ENCODE data around the gene PPARG. TPM values are rescaled to one million over a fixed set of nuclear protein-coding genes. Genes with fewer than 3 reads are reported as not detected.
A peak's percentile ranks its signal among the peaks of the same experiment; 100 is the strongest.

Gene PPARG
- total RNA-seq, 1 donor from 2014 or later = 40.1 TPM

DNA sequence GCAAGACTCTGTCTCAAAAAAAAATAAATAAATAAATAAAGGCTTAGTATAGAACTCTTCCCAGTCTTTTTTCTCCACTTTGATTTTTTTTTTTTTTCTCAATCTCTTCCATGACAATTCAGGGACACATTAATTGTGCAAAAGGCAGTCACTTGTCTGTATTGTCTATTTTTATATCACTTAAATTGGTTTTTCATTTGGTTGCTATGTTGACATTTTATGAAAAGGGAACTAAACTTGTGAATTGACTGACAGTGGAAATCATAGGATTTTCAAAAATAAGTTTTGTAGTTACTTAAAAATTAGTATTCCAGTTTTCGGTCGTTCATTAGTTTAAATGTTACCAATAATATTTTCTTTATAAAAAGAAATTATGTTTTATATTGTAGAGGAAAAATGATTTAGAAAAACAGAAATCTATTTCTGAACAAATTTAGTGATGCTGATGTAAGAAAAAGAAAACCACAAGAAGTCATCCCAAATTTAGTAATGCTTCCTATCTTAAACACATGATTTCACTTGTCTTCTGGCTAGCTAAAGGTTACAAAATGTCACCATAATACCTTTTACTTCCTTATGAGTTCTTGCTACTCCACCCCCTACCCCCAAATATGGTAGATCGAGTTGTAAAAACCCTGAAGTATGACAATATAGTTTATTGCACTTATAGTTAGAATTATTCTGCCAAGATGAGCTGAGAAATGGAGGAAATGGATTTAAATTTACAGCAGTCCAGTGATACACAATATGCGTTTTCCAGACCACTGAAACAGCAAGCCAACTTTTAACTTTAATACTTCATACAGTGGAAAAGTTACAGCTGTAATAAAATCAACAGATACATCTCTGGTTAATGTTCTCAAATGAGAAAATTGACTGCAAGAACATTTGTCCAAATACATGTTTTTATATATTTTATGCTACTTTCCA, 37.0 kb downstream of the PPARG start:
- intact Hi-C loops (cut with micrococcal nuclease) = loop anchor here (1.0 kb wide), 1 partner anchor 10 kb away; no protein-coding TSS in a partner anchor
- Mint-ChIP-seq H3K27me3 (ENCODE audit: low read depth) (peaks cover 8% of the 10 kb centered on the region), H3K4me1 (ENCODE audit: low read depth) (peaks cover 9% of the 10 kb centered on the region), H3K9me3 (peaks cover 3% of the 10 kb centered on the region), H3K4me3 (ENCODE audit: low read depth) (no peak overlapping the region), H3K27ac (peak overlapping the region; percentile 58), H3K36me3 (ENCODE audit: low read depth) (peaks cover 28% of the 10 kb centered on the region)
- no peak for DNase-seq (ENCODE audit: low spot score)

DNA sequence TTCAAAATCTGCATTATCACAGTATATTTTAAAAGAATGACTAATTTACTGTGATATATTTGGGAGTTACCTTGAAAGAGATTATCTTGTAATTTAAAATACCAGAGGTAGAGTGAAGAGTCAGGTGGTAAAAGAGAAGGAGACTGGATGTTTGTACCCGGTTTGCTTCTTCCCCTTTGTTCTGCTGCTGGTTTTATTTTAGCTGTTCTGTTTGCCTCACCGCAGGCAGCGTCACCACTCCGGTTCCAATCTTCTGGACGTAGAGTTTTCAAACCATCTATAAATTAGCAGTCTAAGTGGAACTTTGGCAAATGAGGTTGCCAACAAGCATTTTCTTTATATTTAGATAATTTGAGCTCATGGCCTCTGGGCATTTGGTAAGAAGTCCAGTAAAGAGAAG, 38.2 kb downstream of the PPARG start:
- no peak overlapping the region for H3K4me3 Mint-ChIP-seq (ENCODE audit: low read depth)
- peaks cover 9% of the 10 kb centered on the region for H3K4me1 Mint-ChIP-seq (ENCODE audit: low read depth)
- H3K9me3 Mint-ChIP-seq = peaks cover 3% of the 10 kb centered on the region
- H3K36me3 Mint-ChIP-seq (ENCODE audit: low read depth) = peaks cover 28% of the 10 kb centered on the region
- no peak overlapping the region for H3K27ac Mint-ChIP-seq
- DNase-seq (ENCODE audit: low spot score) = no peak
- intact Hi-C loops (cut with micrococcal nuclease) = no loop called here
- H3K27me3 Mint-ChIP-seq (ENCODE audit: low read depth) = peaks cover 8% of the 10 kb centered on the region

DNA sequence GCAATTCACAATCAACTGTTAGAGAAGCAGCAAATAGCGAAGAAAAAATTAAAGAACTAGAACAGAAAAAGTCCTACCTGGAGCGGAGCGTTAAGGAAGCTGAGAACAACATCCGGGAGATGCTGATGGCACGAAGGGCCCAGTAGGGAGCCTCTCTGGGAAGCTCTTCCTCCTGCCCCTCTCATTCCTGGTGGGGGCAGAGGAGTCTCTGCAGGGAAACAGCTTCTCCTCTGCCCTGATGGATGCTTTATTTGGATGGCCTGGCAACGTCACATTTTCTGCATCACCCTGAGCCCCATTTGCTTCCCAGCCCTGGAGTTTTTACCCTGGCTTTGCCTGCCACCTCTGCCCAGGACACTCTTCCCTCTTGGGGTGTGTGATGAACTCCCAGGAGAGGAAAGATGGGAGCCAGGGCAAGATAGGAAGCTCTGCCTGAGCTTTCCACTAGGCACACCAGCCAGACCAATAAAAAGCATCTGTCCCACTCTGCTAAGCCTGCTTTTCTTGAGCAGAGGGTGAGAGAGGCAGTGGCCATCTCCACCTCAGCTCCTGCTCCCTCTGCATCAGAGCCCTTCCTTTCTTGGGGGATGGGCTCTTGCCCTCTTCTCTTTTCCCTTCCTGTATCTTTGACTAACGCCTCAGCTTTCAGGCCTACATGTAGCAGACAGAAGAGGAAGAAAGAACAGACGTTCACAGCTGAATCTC, 39.4 kb downstream of the PPARG start:
- intact Hi-C loops (cut with micrococcal nuclease) = no loop called here
- no peak for DNase-seq (ENCODE audit: low spot score)
- Mint-ChIP-seq H3K27ac (no peak overlapping the region), H3K27me3 (ENCODE audit: low read depth) (peaks cover 2% of the 10 kb centered on the region), H3K36me3 (ENCODE audit: low read depth) (peaks cover 24% of the 10 kb centered on the region), H3K4me3 (ENCODE audit: low read depth) (no peak overlapping the region), H3K9me3 (peaks cover 3% of the 10 kb centered on the region), H3K4me1 (ENCODE audit: low read depth) (peaks cover 9% of the 10 kb centered on the region)

DNA sequence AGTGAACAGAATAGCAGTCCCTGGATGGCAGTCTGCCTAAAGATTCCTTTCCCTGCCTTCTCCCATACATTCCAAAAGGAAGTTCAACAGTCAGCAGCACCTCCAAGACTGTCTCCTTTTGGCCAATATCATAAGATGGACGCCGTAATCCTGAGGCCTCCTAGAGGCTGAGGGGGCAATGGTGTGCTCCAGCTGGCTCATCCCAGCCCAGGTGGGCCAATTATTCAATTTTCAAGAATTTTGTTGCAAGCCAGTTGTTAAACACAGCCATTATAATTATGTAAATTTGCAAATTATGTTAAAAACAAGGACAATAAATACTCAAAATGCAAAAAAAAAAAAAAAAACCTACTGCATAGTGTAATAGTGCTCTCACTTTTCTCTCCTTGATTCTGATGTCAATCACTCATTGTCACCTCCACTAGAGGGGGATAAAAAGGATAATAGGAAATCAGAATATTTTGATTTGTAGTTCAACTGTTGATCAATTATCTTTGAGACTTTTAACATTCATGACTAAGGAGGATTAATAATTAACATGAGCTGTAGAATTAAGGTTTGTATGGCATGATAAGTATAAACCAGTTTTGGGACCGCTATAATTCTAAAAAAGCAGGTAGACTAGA, 40.1 kb downstream of the PPARG start:
- intact Hi-C loops (cut with micrococcal nuclease) = no loop called here
- H3K36me3 Mint-ChIP-seq (ENCODE audit: low read depth) = peaks cover 24% of the 10 kb centered on the region

DNA sequence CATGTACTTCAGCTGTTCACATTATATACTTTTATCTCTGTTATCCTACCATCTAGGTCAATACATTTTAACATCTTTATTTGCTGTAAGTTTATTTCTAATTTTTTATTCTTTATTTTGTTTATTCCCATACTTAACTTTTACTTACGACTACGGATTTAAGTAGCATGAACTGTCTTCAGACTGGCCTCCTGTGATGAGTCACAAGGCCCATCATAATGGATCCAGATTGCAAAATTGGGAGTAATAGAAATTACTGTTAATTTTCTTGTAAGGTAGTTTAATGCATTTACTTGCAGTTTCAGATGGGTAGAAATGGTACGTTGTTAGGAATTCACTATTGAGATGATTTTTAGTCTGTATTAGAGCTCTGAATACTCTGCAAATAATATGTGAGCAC, 45.9 kb downstream of the PPARG start:
- peaks cover 29% of the 10 kb centered on the region for H3K4me1 Mint-ChIP-seq (ENCODE audit: low read depth)
- H3K4me3 Mint-ChIP-seq (ENCODE audit: low read depth) = no peak overlapping the region
- intact Hi-C loops (cut with micrococcal nuclease) = loop anchor here (1.0 to 5.0 kb wide), 3 partner anchors 88 to 148 kb away; partner anchors contain the start of gene TSEN2
- DNase-seq (ENCODE audit: low spot score) = no peak
- H3K27me3 Mint-ChIP-seq (ENCODE audit: low read depth) = peaks cover 1% of the 10 kb centered on the region
- no peak overlapping the region for H3K27ac Mint-ChIP-seq
- H3K9me3 Mint-ChIP-seq = peaks cover under 1% of the 10 kb centered on the region
- peaks cover 9% of the 10 kb centered on the region for H3K36me3 Mint-ChIP-seq (ENCODE audit: low read depth)

More for the DNA sequence above, 40.1 kb downstream of the PPARG start:
- no peak overlapping the region for H3K4me3 Mint-ChIP-seq (ENCODE audit: low read depth)
- no peak for DNase-seq (ENCODE audit: low spot score)
- no peaks in the 10 kb centered on the region for H3K27me3 Mint-ChIP-seq (ENCODE audit: low read depth)
- no peak overlapping the region for H3K27ac Mint-ChIP-seq
- peaks cover 9% of the 10 kb centered on the region for H3K4me1 Mint-ChIP-seq (ENCODE audit: low read depth)
- H3K9me3 Mint-ChIP-seq = peaks cover 3% of the 10 kb centered on the region

DNA sequence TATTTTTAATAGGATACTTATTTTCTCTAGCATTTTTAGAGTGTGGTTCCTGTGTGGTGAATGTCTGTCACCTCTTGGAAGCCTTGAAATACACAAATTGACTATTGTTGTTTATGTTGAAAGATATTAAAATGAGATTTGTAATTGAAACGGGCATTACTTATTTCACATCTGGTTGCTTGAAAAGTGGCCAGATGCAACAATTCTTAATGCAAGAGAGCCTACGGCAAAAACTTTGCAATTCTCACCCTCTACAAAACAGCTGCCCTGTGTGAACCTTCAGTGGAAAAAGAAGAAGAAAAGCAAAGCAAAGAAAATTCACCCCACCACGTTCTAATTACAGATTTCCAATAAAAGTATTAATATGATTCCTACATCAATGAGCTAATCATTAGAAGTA, 46.6 kb downstream of the PPARG start:
- DNase-seq (ENCODE audit: low spot score) = no peak
- Mint-ChIP-seq H3K9me3 (no peaks in the 10 kb centered on the region), H3K4me1 (ENCODE audit: low read depth) (peaks cover 29% of the 10 kb centered on the region), H3K4me3 (ENCODE audit: low read depth) (no peak overlapping the region), H3K27ac (no peak overlapping the region), H3K36me3 (ENCODE audit: low read depth) (peaks cover 8% of the 10 kb centered on the region), H3K27me3 (ENCODE audit: low read depth) (peaks cover 1% of the 10 kb centered on the region)
- intact Hi-C loops (cut with micrococcal nuclease) = loop anchor here (1.0 to 5.0 kb wide), 3 partner anchors 87 to 148 kb away; partner anchors contain the start of gene TSEN2

DNA sequence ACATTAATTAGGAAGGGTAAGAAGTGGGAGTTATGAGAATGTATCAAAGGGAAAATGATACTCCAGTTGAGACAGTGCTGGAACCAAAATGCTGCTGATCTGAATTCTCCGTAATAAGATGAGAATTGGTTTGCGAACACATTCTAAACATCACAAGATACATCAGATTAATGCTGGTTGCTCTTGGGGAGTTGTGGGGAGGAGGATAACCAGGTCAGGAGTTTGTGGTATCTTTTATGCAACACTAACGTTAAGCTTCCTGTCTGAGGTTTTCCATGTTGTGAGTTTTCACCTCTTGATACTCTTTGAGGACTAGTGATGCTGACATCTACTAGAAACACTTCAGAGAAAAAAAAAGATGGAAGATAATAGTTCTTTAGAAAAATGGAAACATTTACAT, 47.2 kb downstream of the PPARG start:
- peak overlapping the region; percentile 20 for H3K4me3 Mint-ChIP-seq (ENCODE audit: low read depth)
- H3K27ac Mint-ChIP-seq = peak overlapping the region; percentile 57

DNA sequence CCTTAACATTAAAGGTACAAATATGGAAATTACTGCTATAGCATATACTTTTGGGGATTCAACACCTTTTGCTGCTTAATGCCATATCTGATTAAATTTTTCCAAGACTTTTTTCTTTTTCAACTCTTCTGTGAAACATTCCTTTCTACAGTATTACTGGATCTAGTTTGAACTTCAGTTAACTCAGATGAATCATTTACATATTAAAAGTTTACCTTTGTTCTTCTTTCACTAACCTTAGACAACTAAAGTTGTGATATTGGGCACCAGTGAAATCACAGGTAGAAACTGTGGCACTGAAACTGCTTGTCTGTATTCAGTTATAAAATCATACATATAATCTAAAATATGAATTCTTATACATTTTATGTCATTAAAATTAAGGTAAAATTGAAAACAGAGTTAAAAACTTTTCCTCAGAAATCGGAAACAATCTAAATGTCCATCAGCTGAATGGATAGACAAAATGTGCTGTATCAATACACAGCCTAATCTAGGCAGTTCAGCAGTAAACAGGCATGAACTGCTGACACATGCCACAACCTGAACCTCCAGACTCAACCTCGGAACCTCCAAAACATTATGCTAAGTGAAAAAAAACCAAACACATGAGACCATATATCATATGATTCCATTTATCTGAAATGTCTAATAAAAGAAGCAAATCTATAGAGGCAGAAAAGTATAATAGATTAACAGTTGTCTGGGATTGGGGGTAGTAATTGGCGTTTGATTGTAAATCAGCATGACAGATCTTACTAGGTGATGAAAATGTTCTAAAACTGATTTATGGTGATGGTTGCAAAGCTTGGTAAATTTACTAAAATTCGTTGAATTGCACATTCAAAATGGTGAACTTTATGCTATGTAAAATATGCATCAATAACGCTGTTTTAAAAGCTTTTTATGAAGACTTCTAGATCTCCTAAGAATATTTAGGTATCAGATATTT, 50.0 kb downstream of the PPARG start:
- peaks cover 7% of the 10 kb centered on the region for H3K36me3 Mint-ChIP-seq (ENCODE audit: low read depth)
- intact Hi-C loops (cut with micrococcal nuclease) = loop anchor here (5.0 kb wide), 2 partner anchors 83 to 143 kb away; partner anchors contain the start of gene TSEN2

More for the DNA sequence above, 47.2 kb downstream of the PPARG start:
- H3K4me1 Mint-ChIP-seq (ENCODE audit: low read depth) = peaks cover 27% of the 10 kb centered on the region
- intact Hi-C loops (cut with micrococcal nuclease) = loop anchor here (1.0 to 5.0 kb wide), 6 partner anchors 10 to 146 kb away; partner anchors contain the start of gene TSEN2
- DNase-seq (ENCODE audit: low spot score) = peak; percentile 11
- peaks cover 7% of the 10 kb centered on the region for H3K36me3 Mint-ChIP-seq (ENCODE audit: low read depth)
- H3K27me3 Mint-ChIP-seq (ENCODE audit: low read depth) = peaks cover 1% of the 10 kb centered on the region
- H3K9me3 Mint-ChIP-seq = no peaks in the 10 kb centered on the region

DNA sequence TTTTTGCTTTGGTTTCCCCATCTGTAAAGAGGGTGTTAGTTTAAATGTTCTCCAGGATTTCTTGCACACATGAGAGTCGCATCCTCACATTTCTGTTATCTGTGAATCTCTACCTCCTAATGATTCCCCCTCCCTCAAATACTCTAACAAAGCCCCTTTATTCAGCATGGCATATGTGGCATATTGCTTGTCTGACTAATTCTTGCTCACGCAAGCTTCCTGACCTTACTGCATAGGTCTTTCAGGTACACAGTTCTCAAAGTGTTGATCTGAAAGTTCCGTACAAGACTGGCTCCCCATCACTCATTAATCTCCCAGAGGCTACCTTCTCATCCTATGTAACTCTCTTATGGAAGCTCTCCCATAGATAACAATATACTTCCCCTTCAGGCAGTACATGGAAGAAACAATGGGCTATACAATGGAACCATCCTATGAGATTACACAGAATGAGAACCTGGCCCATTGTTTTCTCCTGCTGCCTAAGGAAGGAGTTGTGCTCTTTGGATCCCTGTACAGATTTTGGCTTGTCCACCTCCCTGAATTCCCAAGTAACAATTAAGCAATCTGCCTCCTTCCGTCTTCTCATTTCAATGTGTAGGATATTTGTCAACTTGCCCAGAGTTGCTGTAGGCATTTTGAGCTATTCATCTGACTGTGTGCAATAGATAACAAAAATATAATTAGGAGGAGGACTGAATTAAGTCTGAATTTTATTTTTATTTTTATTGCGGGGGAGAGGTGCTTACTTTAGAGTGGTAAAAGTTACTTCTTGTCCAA, 51.0 kb downstream of the PPARG start:
- H3K27ac Mint-ChIP-seq = no peak overlapping the region
- intact Hi-C loops (cut with micrococcal nuclease) = loop anchor here (5.0 kb wide), 2 partner anchors 82 to 142 kb away; partner anchors contain the start of gene TSEN2
- peaks cover 7% of the 10 kb centered on the region for H3K36me3 Mint-ChIP-seq (ENCODE audit: low read depth)
- H3K4me1 Mint-ChIP-seq (ENCODE audit: low read depth) = peaks cover 31% of the 10 kb centered on the region
- no peak for DNase-seq (ENCODE audit: low spot score)
- peaks cover 1% of the 10 kb centered on the region for H3K27me3 Mint-ChIP-seq (ENCODE audit: low read depth)
- no peaks in the 10 kb centered on the region for H3K9me3 Mint-ChIP-seq
- no peak overlapping the region for H3K4me3 Mint-ChIP-seq (ENCODE audit: low read depth)

More for the DNA sequence above, 50.0 kb downstream of the PPARG start:
- Mint-ChIP-seq H3K27me3 (ENCODE audit: low read depth) (peaks cover 1% of the 10 kb centered on the region), H3K4me3 (ENCODE audit: low read depth) (no peak overlapping the region), H3K27ac (no peak overlapping the region), H3K9me3 (no peaks in the 10 kb centered on the region), H3K4me1 (ENCODE audit: low read depth) (peaks cover 31% of the 10 kb centered on the region)
- no peak for DNase-seq (ENCODE audit: low spot score)

DNA sequence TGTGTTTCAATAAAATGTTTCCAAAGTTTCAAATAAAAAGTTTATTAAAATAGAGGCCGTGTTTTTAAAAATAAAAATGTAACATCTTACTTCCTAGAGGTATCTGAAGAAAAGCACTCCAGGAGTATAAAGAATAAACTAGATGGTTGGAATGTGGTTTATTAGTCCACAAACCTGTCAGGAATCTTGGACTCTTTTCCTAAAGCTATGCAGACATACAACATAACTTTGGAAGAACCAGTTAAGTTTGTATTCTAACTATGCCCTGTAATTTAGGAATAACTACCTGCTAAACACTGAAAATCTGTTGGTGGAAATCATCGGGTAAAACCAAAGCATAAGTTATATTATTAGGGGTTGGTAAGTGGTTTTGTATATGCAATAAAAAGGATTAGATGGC, 51.6 kb downstream of the PPARG start:
- H3K4me3 Mint-ChIP-seq (ENCODE audit: low read depth) = no peak overlapping the region
- H3K9me3 Mint-ChIP-seq = no peaks in the 10 kb centered on the region
- H3K36me3 Mint-ChIP-seq (ENCODE audit: low read depth) = peaks cover 8% of the 10 kb centered on the region
- peaks cover 35% of the 10 kb centered on the region for H3K4me1 Mint-ChIP-seq (ENCODE audit: low read depth)
- intact Hi-C loops (cut with micrococcal nuclease) = no loop called here
- DNase-seq (ENCODE audit: low spot score) = no peak
- H3K27me3 Mint-ChIP-seq (ENCODE audit: low read depth) = peaks cover 1% of the 10 kb centered on the region
- no peak overlapping the region for H3K27ac Mint-ChIP-seq

DNA sequence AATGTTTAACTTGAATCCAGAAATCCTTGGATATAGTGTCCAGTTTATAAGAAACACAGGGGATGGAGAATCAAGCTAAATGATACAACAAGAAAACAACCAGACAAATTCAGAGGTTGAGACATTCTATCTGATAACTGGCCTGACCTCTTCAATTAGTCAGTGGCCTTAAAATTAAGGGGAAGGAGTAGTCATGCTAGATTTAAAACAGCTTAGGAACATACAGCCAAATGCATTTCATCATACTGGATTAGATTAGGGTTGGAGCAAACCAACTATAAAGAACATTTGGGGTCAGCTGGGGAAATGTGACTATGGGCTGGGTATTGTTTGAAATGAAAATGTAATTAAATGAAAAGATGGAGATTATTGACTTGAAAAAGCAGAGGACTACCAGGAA, 53.3 kb downstream of the PPARG start:
- H3K27me3 Mint-ChIP-seq (ENCODE audit: low read depth) = peaks cover 1% of the 10 kb centered on the region
- H3K9me3 Mint-ChIP-seq = no peaks in the 10 kb centered on the region
- DNase-seq (ENCODE audit: low spot score) = no peak
- peaks cover 10% of the 10 kb centered on the region for H3K36me3 Mint-ChIP-seq (ENCODE audit: low read depth)
- H3K27ac Mint-ChIP-seq = no peak overlapping the region
- intact Hi-C loops (cut with micrococcal nuclease) = no loop called here
- H3K4me3 Mint-ChIP-seq (ENCODE audit: low read depth) = no peak overlapping the region
- peaks cover 26% of the 10 kb centered on the region for H3K4me1 Mint-ChIP-seq (ENCODE audit: low read depth)
